Measurements from ENCODE around the gene PANX2. TPM values are rescaled to one million over a fixed set of nuclear protein-coding genes. Genes with fewer than 3 reads are reported as not detected.
A peak's percentile ranks its signal among the peaks of the same experiment; 100 is the strongest.

Gene PANX2
- total RNA-seq, 1 experiment from 2014 or later: not detected

- Histone ChIP-seq H3K9me3 (ENCODE audit: low read length) (no peaks in the 10 kb centered on the region), H3K9ac (ENCODE audit: low read length) (peak overlapping the region; percentile 74)
Measured at GRCh38 chr22:50189184-50189848, 18.8 kb downstream of the PANX2 start.

GRCh38 chr22:50189849-50190181 is 19.3 kb downstream of the PANX2 start:
- Histone ChIP-seq H3K4me2 (ENCODE audit: low read depth, low read length, poor library complexity, severe bottlenecking) (peak overlapping the region; percentile 70), H2AFZ (ENCODE audit: low read length) (no peak overlapping the region), H3K9me3 (ENCODE audit: low read length) (no peaks in the 10 kb centered on the region), H4K20me1 (ENCODE audit: insufficient read depth, low read depth, low read length) (peaks cover 11% of the 10 kb centered on the region; the same call in 1 of the 2 replicates), H3K9me2 (replicated peaks; ENCODE audit: insufficient read depth, low read length) (no peaks in the 10 kb centered on the region), H3K36me3 (ENCODE audit: insufficient read depth, low read length) (0 out of 2 replicates have a peak, but pooled peaks cover 5% of the 10 kb centered on the region), H3K79me2 (ENCODE audit: low read length) (peaks cover 44% of the 10 kb centered on the region), H3K27me3 (ENCODE audit: low read length) (no peaks in the 10 kb centered on the region), H3K4me1 (ENCODE audit: low read length) (peaks cover 86% of the 10 kb centered on the region), H3K9ac (ENCODE audit: low read length) (peak overlapping the region; percentile 74), H3K27ac (ENCODE audit: low read length) (peak overlapping the region; percentile 97), H3K4me3 (ENCODE audit: low read length) (peak overlapping the region; percentile 66)
- no peak for DNase-seq

More at GRCh38 chr22:50189184-50189848, 18.8 kb downstream of the PANX2 start:
- Histone ChIP-seq H4K20me1 (ENCODE audit: insufficient read depth, low read depth, low read length) (peaks cover 11% of the 10 kb centered on the region; the same call in 1 of the 2 replicates), H2AFZ (ENCODE audit: low read length) (no peak overlapping the region), H3K27ac (ENCODE audit: low read length) (peak overlapping the region; percentile 97), H3K4me1 (ENCODE audit: low read length) (peaks cover 81% of the 10 kb centered on the region), H3K79me2 (ENCODE audit: low read length) (peaks cover 42% of the 10 kb centered on the region), H3K36me3 (ENCODE audit: insufficient read depth, low read length) (0 out of 2 replicates have a peak, but pooled peaks cover under 1% of the 10 kb centered on the region), H3K4me2 (ENCODE audit: low read depth, low read length, poor library complexity, severe bottlenecking) (peak overlapping the region; percentile 70), H3K27me3 (ENCODE audit: low read length) (no peaks in the 10 kb centered on the region), H3K4me3 (ENCODE audit: low read length) (peak overlapping the region; percentile 66), H3K9me2 (replicated peaks; ENCODE audit: insufficient read depth, low read length) (no peaks in the 10 kb centered on the region)
- DNase-seq: peak; percentile 66

GRCh38 chr22:50190182-50190940 is 19.8 kb downstream of the PANX2 start:
- peaks cover 46% of the 10 kb centered on the region for H3K79me2 ChIP-seq (ENCODE audit: low read length)

GRCh38 chr22:50190941-50191741 is 20.6 kb downstream of the PANX2 start:
- Histone ChIP-seq H3K9me3 (ENCODE audit: low read length) (no peaks in the 10 kb centered on the region), H3K27ac (ENCODE audit: low read length) (peak overlapping the region; percentile 97), H3K79me2 (ENCODE audit: low read length) (peaks cover 44% of the 10 kb centered on the region)

More at GRCh38 chr22:50190182-50190940, 19.8 kb downstream of the PANX2 start:
- H3K4me3 ChIP-seq (ENCODE audit: low read length): peak overlapping the region; percentile 66
- peaks cover 11% of the 10 kb centered on the region; the same call in 1 of the 2 replicates for H4K20me1 ChIP-seq (ENCODE audit: insufficient read depth, low read depth, low read length)
- H3K27me3 ChIP-seq (ENCODE audit: low read length): no peaks in the 10 kb centered on the region
- 0 out of 2 replicates have a peak, but pooled peaks cover 5% of the 10 kb centered on the region for H3K36me3 ChIP-seq (ENCODE audit: insufficient read depth, low read length)
- no peak overlapping the region for H2AFZ ChIP-seq (ENCODE audit: low read length)
- peak overlapping the region; percentile 70 for H3K4me2 ChIP-seq (ENCODE audit: low read depth, low read length, poor library complexity, severe bottlenecking)
- H3K9ac ChIP-seq (ENCODE audit: low read length): peak overlapping the region; percentile 74
- H3K9me3 ChIP-seq (ENCODE audit: low read length): no peaks in the 10 kb centered on the region
- H3K9me2 ChIP-seq (replicated peaks; ENCODE audit: insufficient read depth, low read length): no peaks in the 10 kb centered on the region
- H3K4me1 ChIP-seq (ENCODE audit: low read length): peaks cover 88% of the 10 kb centered on the region
- peak; percentile 94 for DNase-seq
- H3K27ac ChIP-seq (ENCODE audit: low read length): peak overlapping the region; percentile 97

GRCh38 chr22:50192436-50193204 is 22.1 kb downstream of the PANX2 start:
- peaks cover 90% of the 10 kb centered on the region for H3K4me1 ChIP-seq (ENCODE audit: low read length)
- DNase-seq: peak; percentile 83
- peaks cover 30% of the 10 kb centered on the region for H3K79me2 ChIP-seq (ENCODE audit: low read length)
- 0 out of 2 replicates have a peak, but pooled peaks cover 5% of the 10 kb centered on the region for H3K36me3 ChIP-seq (ENCODE audit: insufficient read depth, low read length)
- H3K9ac ChIP-seq (ENCODE audit: low read length): peak overlapping the region; percentile 74
- peak overlapping the region; percentile 66 for H3K4me3 ChIP-seq (ENCODE audit: low read length)
- H3K9me3 ChIP-seq (ENCODE audit: low read length): no peaks in the 10 kb centered on the region
- H2AFZ ChIP-seq (ENCODE audit: low read length): no peak overlapping the region
- no peaks in the 10 kb centered on the region for H3K27me3 ChIP-seq (ENCODE audit: low read length)
- H4K20me1 ChIP-seq (ENCODE audit: insufficient read depth, low read depth, low read length): peaks cover 11% of the 10 kb centered on the region; the same call in 1 of the 2 replicates
- peak overlapping the region; percentile 70 for H3K4me2 ChIP-seq (ENCODE audit: low read depth, low read length, poor library complexity, severe bottlenecking)
- no peaks in the 10 kb centered on the region for H3K9me2 ChIP-seq (replicated peaks; ENCODE audit: insufficient read depth, low read length)
- H3K27ac ChIP-seq (ENCODE audit: low read length): peak overlapping the region; percentile 97

More at GRCh38 chr22:50190941-50191741, 20.6 kb downstream of the PANX2 start:
- H2AFZ ChIP-seq (ENCODE audit: low read length): no peak overlapping the region
- H3K4me1 ChIP-seq (ENCODE audit: low read length): peaks cover 91% of the 10 kb centered on the region
- peak overlapping the region; percentile 66 for H3K4me3 ChIP-seq (ENCODE audit: low read length)
- H3K27me3 ChIP-seq (ENCODE audit: low read length): no peaks in the 10 kb centered on the region
- H3K4me2 ChIP-seq (ENCODE audit: low read depth, low read length, poor library complexity, severe bottlenecking): peak overlapping the region; percentile 70
- peak overlapping the region; percentile 74 for H3K9ac ChIP-seq (ENCODE audit: low read length)
- DNase-seq: peak; percentile 93
- H4K20me1 ChIP-seq (ENCODE audit: insufficient read depth, low read depth, low read length): peaks cover 11% of the 10 kb centered on the region; the same call in 1 of the 2 replicates
- H3K36me3 ChIP-seq (ENCODE audit: insufficient read depth, low read length): 0 out of 2 replicates have a peak, but pooled peaks cover 5% of the 10 kb centered on the region
- no peaks in the 10 kb centered on the region for H3K9me2 ChIP-seq (replicated peaks; ENCODE audit: insufficient read depth, low read length)

- Histone ChIP-seq H3K27me3 (ENCODE audit: low read length) (no peaks in the 10 kb centered on the region), H3K36me3 (ENCODE audit: insufficient read depth, low read length) (0 out of 2 replicates have a peak, but pooled peaks cover 5% of the 10 kb centered on the region), H3K4me3 (ENCODE audit: low read length) (no peak overlapping the region), H4K20me1 (ENCODE audit: insufficient read depth, low read depth, low read length) (peaks cover 11% of the 10 kb centered on the region; the same call in 1 of the 2 replicates), H3K9ac (ENCODE audit: low read length) (no peak overlapping the region), H3K27ac (ENCODE audit: low read length) (peak overlapping the region; percentile 97), H3K9me2 (replicated peaks; ENCODE audit: insufficient read depth, low read length) (no peaks in the 10 kb centered on the region), H2AFZ (ENCODE audit: low read length) (no peak overlapping the region), H3K4me1 (ENCODE audit: low read length) (peaks cover 82% of the 10 kb centered on the region), H3K4me2 (ENCODE audit: low read depth, low read length, poor library complexity, severe bottlenecking) (no peak overlapping the region), H3K9me3 (ENCODE audit: low read length) (no peaks in the 10 kb centered on the region), H3K79me2 (ENCODE audit: low read length) (peaks cover 27% of the 10 kb centered on the region)
- DNase-seq: no peak
Measured at GRCh38 chr22:50193621-50194020, 23.1 kb downstream of the PANX2 start.

- Histone ChIP-seq H3K79me2 (ENCODE audit: low read length) (peaks cover 25% of the 10 kb centered on the region), H3K4me2 (ENCODE audit: low read depth, low read length, poor library complexity, severe bottlenecking) (no peak overlapping the region), H3K27ac (ENCODE audit: low read length) (peak overlapping the region; percentile 97), H4K20me1 (ENCODE audit: insufficient read depth, low read depth, low read length) (peaks cover 5% of the 10 kb centered on the region; the same call in 1 of the 2 replicates), H3K9ac (ENCODE audit: low read length) (0 out of 2 replicates have a peak overlapping the region, but pooled peaks have one; percentile 7), H2AFZ (ENCODE audit: low read length) (no peak overlapping the region), H3K4me1 (ENCODE audit: low read length) (peaks cover 79% of the 10 kb centered on the region), H3K27me3 (ENCODE audit: low read length) (no peaks in the 10 kb centered on the region), H3K4me3 (ENCODE audit: low read length) (no peak overlapping the region), H3K9me3 (ENCODE audit: low read length) (no peaks in the 10 kb centered on the region), H3K36me3 (ENCODE audit: insufficient read depth, low read length) (0 out of 2 replicates have a peak, but pooled peaks cover 5% of the 10 kb centered on the region), H3K9me2 (replicated peaks; ENCODE audit: insufficient read depth, low read length) (no peaks in the 10 kb centered on the region)
- DNase-seq: no peak
Measured at GRCh38 chr22:50194037-50194805, 23.7 kb downstream of the PANX2 start.

All from Karpas-422 (cell line).